Measurements from ENCODE around the gene MAP1LC3B2. TPM values are rescaled to one million over a fixed set of nuclear protein-coding genes. Genes with fewer than 3 reads are reported as not detected.

Gene MAP1LC3B2
- total RNA-seq, 6 donors from 2014 or later = 1.5 to 5.7 (median 2.5) TPM; not detected in 2

Other genes starting within 250 kb of the MAP1LC3B2 start
- 100 to 1,000 TPM in 5 of 6 donors, 10 to 100 TPM in 1; 86.8 to 134 (median 119) TPM for gene SPRING1, start 178.7 kb downstream of the MAP1LC3B2 start, total RNA-seq
- gene RNFT2, start 178.9 kb downstream of the MAP1LC3B2 start, total RNA-seq = 1 to 10 TPM in 5 of 6 donors, under 1 TPM in 1; 0.91 to 4.8 (median 2.1) TPM

Measured in upper lobe of left lung (tissue), 6 donors.